K562 (cell line): ENCODE measurements around the gene THEM4. TPM values are rescaled to one million over a fixed set of nuclear protein-coding genes. Genes with fewer than 3 reads are reported as not detected.

Source experiments
- ATF7 ChIP-seq: fragments of 450-650 bp; IDR thresholded peaks from 2 replicates; pipeline ENCODE4 v1.7.1; 2014; ENCODE audit warnings: mild to moderate bottlenecking, moderate library complexity
- CBX5 ChIP-seq: IDR thresholded peaks from 2 replicates; pipeline ENCODE4 v1.6.1; 2014; ENCODE audit warnings: low read depth, borderline replicate concordance
- FOXP1 ChIP-seq: sonication (generic); formaldehyde crosslinking; IDR thresholded peaks from 2 replicates; pipeline ENCODE4 v1.8.0; 2022; ENCODE audit warnings: mild to moderate bottlenecking, missing genetic modification reagents
- GABPA ChIP-seq: fragments of 200-800 bp; sonication (Bioruptor generic); conservative IDR thresholded peaks from 2 replicates; pipeline ENCODE4 v1.6.1; 2016; ENCODE audit warnings: low read depth, missing genetic modification characterization, missing compliant biosample characterization
- GABPB2 ChIP-seq: fragments of 250-450 bp; sonication (Bioruptor Pico); conservative IDR thresholded peaks from 2 replicates; pipeline ENCODE4 v1.5.1; 2021; ENCODE audit warnings: mild to moderate bottlenecking
- KAT7 ChIP-seq: sonication (generic); formaldehyde crosslinking; IDR thresholded peaks from 2 replicates; pipeline ENCODE4 v1.8.0; 2022; ENCODE audit warnings: missing genetic modification reagents, mild to moderate bottlenecking, borderline replicate concordance
- KAT8 ChIP-seq: fragments of 450-650 bp; IDR thresholded peaks from 2 replicates; pipeline ENCODE4 v1.6.1; 2016; ENCODE audit warnings: low read depth, mild to moderate bottlenecking
- KLF13 ChIP-seq: fragments of 450-650 bp; IDR thresholded peaks from 2 replicates; pipeline ENCODE4 v1.6.1; 2016; ENCODE audit warnings: missing genetic modification characterization, low read depth, mild to moderate bottlenecking, missing compliant biosample characterization, moderate library complexity, borderline replicate concordance
- MEIS2 ChIP-seq: fragments of 450-650 bp; IDR thresholded peaks from 2 replicates; pipeline ENCODE4 v1.6.1; 2014; ENCODE audit warnings: mild to moderate bottlenecking; ENCODE audit not compliant: partially characterized antibody
- MTF1 ChIP-seq: fragments of 250-450 bp; sonication (Bioruptor Pico); IDR thresholded peaks from 2 replicates; pipeline ENCODE4 v1.9.0; 2021; ENCODE audit warnings: moderate library complexity, mild to moderate bottlenecking, inconsistent platforms, borderline replicate concordance
- NELFE ChIP-seq: IDR thresholded peaks from 2 replicates; pipeline ENCODE4 v1.6.1; 2011; ENCODE audit warnings: mild to moderate bottlenecking; ENCODE audit not compliant: insufficient read depth, insufficient read length
- POLR3G ChIP-seq: IDR thresholded peaks from 2 replicates; pipeline ENCODE4 v1.6.1; 2011; ENCODE audit not compliant: insufficient read length, insufficient replicate concordance; ENCODE audit errors: extremely low read depth
- PRMT5 ChIP-seq: sonication (generic); formaldehyde crosslinking; IDR thresholded peaks from 2 replicates; pipeline ENCODE4 v1.5.0; 2020; ENCODE audit warnings: missing genetic modification reagents
- PTTG1 ChIP-seq: fragments of 450-650 bp; IDR thresholded peaks from 2 replicates; pipeline ENCODE4 v1.6.1; 2016; ENCODE audit warnings: low read depth, mild to moderate bottlenecking, missing genetic modification characterization, missing compliant biosample characterization
- RCOR1 ChIP-seq, 2 experiments: IDR thresholded peaks; 2 replicates each; pipeline ENCODE4 v1.6.1; 2012; ENCODE audit warnings: low read depth in 2 of 2, low read length in 2 of 2, borderline replicate concordance in 1 of 2, improper control_type of control experiment in 1 of 2
- SOX6 ChIP-seq: fragments of 450-650 bp; IDR thresholded peaks from 2 replicates; pipeline ENCODE4 v1.6.1; 2014; ENCODE audit warnings: mild to moderate bottlenecking
- SREBF2 ChIP-seq: sonication (generic); formaldehyde crosslinking; IDR thresholded peaks from 2 replicates; pipeline ENCODE4 v1.4.0; 2020; ENCODE audit warnings: mild to moderate bottlenecking, missing genetic modification reagents
- TAF7 ChIP-seq: fragments of 450-650 bp; IDR thresholded peaks from 2 replicates; pipeline ENCODE4 v1.6.1; 2016; ENCODE audit warnings: missing genetic modification characterization, missing compliant biosample characterization
- THRAP3 ChIP-seq: fragments of 450-650 bp; IDR thresholded peaks from 2 replicates; pipeline ENCODE4 v1.6.1; 2016; ENCODE audit warnings: mild to moderate bottlenecking, inconsistent platforms, borderline replicate concordance
- ZNF124 ChIP-seq: sonication (generic); formaldehyde crosslinking; IDR thresholded peaks from 2 replicates; pipeline ENCODE4 v1.8.1; 2022; ENCODE audit warnings: missing genetic modification reagents
- ZNF184 ChIP-seq: sonication (generic); formaldehyde crosslinking; IDR thresholded peaks from 2 replicates; pipeline ENCODE4 v1.5.0; 2020; ENCODE audit warnings: missing genetic modification reagents
- ZNF3 ChIP-seq: fragments of 250-450 bp; sonication (Bioruptor Pico); IDR thresholded peaks from 2 replicates; pipeline ENCODE4 v1.5.0; 2021; ENCODE audit warnings: mild to moderate bottlenecking, moderate library complexity
- polyA plus RNA-seq, 8 experiments: library from polyadenylated mRNA; depleted of rRNA in 4 of 8; stranded (reverse) in 5 of 8; unstranded in 3 of 8; fragments of >200 nt; fragmentation: Nextera tagmentation in 2 of 8; fragmentation: Illumina TruSeq in 1 of 8; extraction: Ambion mirVana in 2 of 8; extraction: Trizol in 1 of 8; gene quantifications; 2 replicates each; pipeline versions ENCODE4 v1.2.1 to v1.2.3, GENCODE V29; 2011 to 2014; ENCODE audit warnings: inconsistent platforms in 1 of 8, missing spikeins in 1 of 8
- total RNA-seq, 7 experiments: library from RNA; depleted of rRNA in 6 of 7; stranded (reverse); fragments of >200 nt in 6 of 7; fragmentation: Illumina TruSeq in 2 of 7; extraction: Trizol in 2 of 7; gene quantifications; 2 replicates each; pipeline versions ENCODE4 v1.2.1 to v1.2.3, GENCODE V29; 2011 to 2021; ENCODE audit warnings: low replicate concordance in 1 of 7
- TF ChIP-seq, protein P1 (sequence below): fragments of 250-450 bp; sonication (Bioruptor Pico); IDR thresholded peaks from 2 replicates; pipeline ENCODE4 v1.5.0; 2020; ENCODE audit warnings: mild to moderate bottlenecking
- TF ChIP-seq, protein P2 (sequence below): sonication (generic); formaldehyde crosslinking; IDR thresholded peaks from 2 replicates; pipeline ENCODE4 v1.8.1; 2023; ENCODE audit warnings: missing genetic modification reagents, mild to moderate bottlenecking, borderline replicate concordance
- TF ChIP-seq, protein P3 (sequence below): fragments of 250-450 bp; sonication (Bioruptor Pico); IDR thresholded peaks from 2 replicates; pipeline ENCODE4 v1.4.0; 2020

The THEM4 gene
- total and polyA plus RNA-seq, 9 of the 15 experiments (the other 6 are each of a cell fraction or from before 2014, with no cell fraction given), result 8.6 to 71.9 (median 35.3) TPM

DNA sequence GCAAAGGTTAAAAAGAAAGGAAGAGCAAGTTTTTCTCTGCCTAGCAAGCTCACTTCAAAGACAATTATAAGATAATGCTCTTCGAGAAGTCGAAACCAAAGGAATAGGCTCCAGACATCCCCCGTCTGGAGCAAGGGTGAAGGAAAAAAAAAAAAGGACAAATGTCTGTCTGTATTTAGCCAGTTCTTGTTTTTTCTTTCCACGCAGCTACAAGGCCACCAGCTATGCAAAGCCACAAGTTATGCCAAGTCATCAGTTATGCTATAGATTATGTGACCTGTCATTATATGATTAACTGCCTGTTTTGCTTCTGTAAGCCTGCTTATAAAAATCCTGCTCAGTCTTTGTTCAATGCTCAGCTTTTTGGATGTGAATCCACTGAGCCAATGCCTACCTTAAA lies 53.4 kb downstream of the THEM4 start (continued):
- TF ChIP-seq GABPB2 (CRISPR knock-in tag) (no peak), NELFE (no peak), THRAP3 (no peak), FOXP1 (CRISPR knock-in tag) (no peak), SOX6 (no peak), GABPA (no peak), ATF7 (no peak), KAT8 (no peak), TAF7 (no peak), ZNF124 (CRISPR knock-in tag) (no peak), SREBF2 (CRISPR knock-in tag) (no peak), MTF1 (CRISPR knock-in tag) (no peak), PTTG1 (tag) (no peak), ZNF184 (no peak), RCOR1 (IDR thresholded peaks at IDR 0.05; ENCODE audit: borderline replicate concordance in 1 of 2, low read depth in 2 of 2, low read length in 2 of 2) (no peak), KAT7 (no peak), MEIS2 (peak; percentile 89), POLR3G (no peak), ZNF3 (CRISPR knock-in tag) (no peak), KLF13 (tag) (no peak), PRMT5 (CRISPR knock-in tag) (no peak), CBX5 (no peak)
- TF ChIP-seq, protein P1, sequence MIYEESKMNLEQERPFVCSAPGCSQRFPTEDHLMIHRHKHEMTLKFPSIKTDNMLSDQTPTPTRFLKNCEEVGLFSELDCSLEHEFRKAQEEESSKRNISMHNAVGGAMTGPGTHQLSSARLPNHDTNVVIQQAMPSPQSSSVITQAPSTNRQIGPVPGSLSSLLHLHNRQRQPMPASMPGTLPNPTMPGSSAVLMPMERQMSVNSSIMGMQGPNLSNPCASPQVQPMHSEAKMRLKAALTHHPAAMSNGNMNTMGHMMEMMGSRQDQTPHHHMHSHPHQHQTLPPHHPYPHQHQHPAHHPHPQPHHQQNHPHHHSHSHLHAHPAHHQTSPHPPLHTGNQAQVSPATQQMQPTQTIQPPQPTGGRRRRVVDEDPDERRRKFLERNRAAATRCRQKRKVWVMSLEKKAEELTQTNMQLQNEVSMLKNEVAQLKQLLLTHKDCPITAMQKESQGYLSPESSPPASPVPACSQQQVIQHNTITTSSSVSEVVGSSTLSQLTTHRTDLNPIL (CRISPR knock-in tag), result no peak
- TF ChIP-seq, protein P2, sequence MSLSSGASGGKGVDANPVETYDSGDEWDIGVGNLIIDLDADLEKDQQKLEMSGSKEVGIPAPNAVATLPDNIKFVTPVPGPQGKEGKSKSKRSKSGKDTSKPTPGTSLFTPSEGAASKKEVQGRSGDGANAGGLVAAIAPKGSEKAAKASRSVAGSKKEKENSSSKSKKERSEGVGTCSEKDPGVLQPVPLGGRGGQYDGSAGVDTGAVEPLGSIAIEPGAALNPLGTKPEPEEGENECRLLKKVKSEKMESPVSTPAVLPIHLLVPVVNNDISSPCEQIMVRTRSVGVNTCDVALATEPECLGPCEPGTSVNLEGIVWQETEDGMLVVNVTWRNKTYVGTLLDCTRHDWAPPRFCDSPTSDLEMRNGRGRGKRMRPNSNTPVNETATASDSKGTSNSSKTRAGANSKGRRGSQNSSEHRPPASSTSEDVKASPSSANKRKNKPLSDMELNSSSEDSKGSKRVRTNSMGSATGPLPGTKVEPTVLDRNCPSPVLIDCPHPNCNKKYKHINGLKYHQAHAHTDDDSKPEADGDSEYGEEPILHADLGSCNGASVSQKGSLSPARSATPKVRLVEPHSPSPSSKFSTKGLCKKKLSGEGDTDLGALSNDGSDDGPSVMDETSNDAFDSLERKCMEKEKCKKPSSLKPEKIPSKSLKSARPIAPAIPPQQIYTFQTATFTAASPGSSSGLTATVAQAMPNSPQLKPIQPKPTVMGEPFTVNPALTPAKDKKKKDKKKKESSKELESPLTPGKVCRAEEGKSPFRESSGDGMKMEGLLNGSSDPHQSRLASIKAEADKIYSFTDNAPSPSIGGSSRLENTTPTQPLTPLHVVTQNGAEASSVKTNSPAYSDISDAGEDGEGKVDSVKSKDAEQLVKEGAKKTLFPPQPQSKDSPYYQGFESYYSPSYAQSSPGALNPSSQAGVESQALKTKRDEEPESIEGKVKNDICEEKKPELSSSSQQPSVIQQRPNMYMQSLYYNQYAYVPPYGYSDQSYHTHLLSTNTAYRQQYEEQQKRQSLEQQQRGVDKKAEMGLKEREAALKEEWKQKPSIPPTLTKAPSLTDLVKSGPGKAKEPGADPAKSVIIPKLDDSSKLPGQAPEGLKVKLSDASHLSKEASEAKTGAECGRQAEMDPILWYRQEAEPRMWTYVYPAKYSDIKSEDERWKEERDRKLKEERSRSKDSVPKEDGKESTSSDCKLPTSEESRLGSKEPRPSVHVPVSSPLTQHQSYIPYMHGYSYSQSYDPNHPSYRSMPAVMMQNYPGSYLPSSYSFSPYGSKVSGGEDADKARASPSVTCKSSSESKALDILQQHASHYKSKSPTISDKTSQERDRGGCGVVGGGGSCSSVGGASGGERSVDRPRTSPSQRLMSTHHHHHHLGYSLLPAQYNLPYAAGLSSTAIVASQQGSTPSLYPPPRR, result no peak
- TF ChIP-seq, protein P3, sequence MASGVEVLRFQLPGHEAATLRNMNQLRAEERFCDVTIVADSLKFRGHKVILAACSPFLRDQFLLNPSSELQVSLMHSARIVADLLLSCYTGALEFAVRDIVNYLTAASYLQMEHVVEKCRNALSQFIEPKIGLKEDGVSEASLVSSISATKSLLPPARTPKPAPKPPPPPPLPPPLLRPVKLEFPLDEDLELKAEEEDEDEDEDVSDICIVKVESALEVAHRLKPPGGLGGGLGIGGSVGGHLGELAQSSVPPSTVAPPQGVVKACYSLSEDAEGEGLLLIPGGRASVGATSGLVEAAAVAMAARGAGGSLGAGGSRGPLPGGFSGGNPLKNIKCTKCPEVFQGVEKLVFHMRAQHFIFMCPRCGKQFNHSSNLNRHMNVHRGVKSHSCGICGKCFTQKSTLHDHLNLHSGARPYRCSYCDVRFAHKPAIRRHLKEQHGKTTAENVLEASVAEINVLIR (CRISPR knock-in tag), result no peak
